HG03175 (cell line): ENCODE results near the gene DIS3L2.
"Not testable (repeated sequence)": the region's sequence is repeated elsewhere in the genome, so short reads cannot be mapped to it uniquely, and the experiment has no call there.

Experiments used
- ATAC-seq: cut with Tn5 transposase; IDR thresholded peaks from one replicate; pipeline ENCODE4 v1.9.1; 2021; ENCODE audit warnings: mild to moderate bottlenecking, moderate library complexity; ENCODE audit not compliant: unreplicated experiment

The DIS3L2 gene

DNA sequence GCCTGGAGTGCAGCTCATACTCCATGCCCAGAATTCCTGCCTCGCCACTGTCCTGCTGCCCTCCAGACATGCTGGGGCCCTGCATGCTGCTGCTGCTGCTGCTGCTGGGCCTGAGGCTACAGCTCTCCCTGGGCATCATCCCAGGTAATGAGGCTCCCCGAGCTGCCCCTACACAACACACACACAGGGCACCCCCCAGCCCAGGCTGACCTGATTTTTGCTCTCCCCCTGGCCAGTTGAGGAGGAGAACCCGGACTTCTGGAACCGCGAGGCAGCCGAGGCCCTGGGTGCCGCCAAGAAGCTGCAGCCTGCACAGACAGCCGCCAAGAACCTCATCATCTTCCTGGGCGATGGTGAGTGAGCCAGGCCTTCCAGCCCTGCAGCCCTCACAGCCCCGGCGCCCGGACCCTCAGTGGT, 417.2 kb downstream of the DIS3L2 start, which contains the start of gene ALPP:
ALPP (plus strand) TSS at position 17 of the 417 bp plus-strand sequence; CDS start at position 69, 52 bp downstream.
- ATAC-seq: not testable (repeated sequence)

DNA sequence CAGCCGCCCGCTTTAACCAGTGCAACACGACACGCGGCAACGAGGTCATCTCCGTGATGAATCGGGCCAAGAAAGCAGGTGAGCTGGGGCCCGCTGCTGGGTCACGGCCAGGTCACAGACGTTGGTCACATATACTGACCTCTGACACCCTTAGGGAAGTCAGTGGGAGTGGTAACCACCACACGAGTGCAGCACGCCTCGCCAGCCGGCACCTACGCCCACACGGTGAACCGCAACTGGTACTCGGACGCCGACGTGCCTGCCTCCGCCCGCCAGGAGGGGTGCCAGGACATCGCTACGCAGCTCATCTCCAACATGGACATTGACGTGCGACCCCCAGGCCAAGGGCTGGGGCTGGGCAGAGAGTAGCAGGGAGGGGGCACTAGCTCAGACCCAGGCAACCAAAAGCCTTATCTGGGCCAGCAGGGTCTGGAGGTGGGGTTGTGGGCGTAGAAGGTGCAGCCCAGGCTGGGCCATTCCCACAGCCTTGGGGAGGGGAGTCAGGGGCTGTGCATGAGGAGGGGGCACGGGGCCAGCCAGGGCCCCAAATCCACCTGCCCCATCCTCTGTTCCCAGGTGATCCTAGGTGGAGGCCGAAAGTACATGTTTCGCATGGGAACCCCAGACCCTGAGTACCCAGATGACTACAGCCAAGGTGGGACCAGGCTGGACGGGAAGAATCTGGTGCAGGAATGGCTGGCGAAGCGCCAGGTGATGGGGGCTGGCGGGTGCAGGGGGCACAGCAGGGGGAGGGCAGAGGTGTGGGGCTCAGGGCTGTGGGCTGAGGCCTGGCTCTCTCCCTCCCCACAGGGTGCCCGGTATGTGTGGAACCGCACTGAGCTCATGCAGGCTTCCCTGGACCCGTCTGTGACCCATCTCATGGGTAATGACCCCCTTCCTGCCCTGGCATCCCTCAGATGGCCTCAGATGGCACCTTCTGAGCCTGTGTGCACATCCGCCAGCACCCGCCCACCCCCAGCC, 418.4 kb downstream of the DIS3L2 start:
- ATAC-seq: not testable (repeated sequence)

DNA sequence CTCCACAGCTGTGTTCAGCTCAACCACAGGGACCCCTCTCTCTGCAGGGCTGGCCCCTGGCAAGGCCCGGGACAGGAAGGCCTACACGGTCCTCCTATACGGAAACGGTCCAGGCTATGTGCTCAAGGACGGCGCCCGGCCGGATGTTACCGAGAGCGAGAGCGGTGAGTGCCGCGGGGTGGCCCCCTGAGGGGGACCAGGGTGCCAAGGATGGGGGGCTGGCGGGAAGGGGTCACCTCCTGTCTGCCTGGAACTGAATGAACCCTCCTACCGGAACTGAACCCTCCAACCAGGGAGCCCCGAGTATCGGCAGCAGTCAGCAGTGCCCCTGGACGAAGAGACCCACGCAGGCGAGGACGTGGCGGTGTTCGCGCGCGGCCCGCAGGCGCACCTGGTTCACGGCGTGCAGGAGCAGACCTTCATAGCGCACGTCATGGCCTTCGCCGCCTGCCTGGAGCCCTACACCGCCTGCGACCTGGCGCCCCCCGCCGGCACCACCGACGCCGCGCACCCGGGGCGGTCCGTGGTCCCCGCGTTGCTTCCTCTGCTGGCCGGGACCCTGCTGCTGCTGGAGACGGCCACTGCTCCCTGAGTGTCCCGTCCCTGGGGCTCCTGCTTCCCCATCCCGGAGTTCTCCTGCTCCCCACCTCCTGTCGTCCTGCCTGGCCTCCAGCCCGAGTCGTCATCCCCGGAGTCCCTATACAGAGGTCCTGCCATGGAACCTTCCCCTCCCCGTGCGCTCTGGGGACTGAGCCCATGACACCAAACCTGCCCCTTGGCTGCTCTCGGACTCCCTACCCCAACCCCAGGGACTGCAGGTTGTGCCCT, 419.9 kb downstream of the DIS3L2 start:
- not testable (repeated sequence) for ATAC-seq

- ATAC-seq: no peak
Observed at GRCh38 chr2:232382331-232383225, 421.1 kb downstream of the DIS3L2 start.

DNA sequence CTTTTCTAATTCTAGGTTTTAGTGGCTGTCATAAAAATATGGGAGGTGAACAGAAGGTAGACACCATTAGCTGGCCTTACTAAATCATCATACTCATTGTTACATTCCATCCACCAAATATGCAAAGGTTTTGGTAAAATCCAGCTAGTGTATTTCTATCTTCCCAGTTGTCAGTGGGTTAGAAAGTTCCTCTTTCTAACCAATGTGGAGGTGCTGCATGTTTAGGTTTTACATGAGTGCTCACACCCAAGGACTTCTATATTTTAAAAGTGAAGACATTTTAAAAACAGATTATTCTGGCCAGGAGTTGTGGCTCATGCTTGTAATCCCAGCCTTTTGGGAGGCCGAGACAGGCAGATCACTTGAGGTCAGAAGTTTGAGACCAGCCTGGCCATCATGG, 423.0 kb downstream of the DIS3L2 start:
- no peak for ATAC-seq

- ATAC-seq: not testable (repeated sequence)
Observed at GRCh38 chr2:232385058-232385457, 423.5 kb downstream of the DIS3L2 start.

GRCh38 chr2:232385660-232386489, 424.4 kb downstream of the DIS3L2 start:
- ATAC-seq: no peak

DNA sequence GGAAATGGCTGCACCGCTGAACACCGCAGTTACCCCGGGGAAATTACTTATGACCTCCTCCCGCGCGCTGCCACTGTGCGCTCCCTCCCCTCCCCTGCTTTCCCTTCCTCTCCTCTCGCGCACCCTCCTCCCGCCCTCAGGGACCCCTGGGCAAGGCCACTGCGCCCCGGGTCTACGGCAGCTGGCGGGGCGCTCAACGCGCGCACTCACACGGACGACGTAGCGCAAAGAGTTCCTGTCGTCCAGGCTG, 424.9 kb downstream of the DIS3L2 start:
- ATAC-seq: no peak
